Measurements from ENCODE around the gene SCMH1.

The SCMH1 gene

DNA sequence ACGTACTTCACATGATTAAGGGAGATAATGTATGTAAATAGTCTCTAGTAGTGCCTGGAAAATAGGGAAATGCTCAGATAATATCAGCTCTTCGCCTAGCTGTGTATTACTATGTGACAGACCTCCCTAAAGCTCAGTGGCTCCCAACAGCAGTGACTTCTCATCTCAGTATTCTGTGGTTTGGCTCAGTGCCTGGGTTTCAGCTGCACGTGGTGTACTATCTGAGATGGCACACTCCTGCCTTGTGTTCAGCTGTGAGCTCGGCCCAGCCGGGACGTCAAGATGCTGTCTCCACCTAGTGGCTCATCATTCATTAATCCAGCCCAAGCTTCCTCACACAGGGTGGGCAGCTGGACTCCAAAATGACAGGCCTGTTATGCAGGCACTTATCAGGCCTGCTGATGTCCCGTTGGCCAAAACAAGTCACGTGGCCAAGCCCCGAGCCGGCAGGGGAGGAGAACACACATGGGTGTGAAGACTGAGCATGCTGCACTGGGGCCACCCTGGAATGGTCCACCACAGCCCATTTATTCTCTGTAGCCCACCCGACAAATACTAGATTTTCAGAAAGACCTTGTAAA, 238.4 kb downstream of the SCMH1 start (continued):
- TF ChIP-seq, protein P1, sequence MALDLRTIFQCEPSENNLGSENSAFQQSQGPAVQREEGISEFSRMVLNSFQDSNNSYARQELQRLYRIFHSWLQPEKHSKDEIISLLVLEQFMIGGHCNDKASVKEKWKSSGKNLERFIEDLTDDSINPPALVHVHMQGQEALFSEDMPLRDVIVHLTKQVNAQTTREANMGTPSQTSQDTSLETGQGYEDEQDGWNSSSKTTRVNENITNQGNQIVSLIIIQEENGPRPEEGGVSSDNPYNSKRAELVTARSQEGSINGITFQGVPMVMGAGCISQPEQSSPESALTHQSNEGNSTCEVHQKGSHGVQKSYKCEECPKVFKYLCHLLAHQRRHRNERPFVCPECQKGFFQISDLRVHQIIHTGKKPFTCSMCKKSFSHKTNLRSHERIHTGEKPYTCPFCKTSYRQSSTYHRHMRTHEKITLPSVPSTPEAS (tag by site-specific recombination; IDR thresholded peaks at IDR 0.05): no peak
- TF ChIP-seq ZNF114 (tag by site-specific recombination; IDR thresholded peaks at IDR 0.05): no peak
- TF ChIP-seq ZNF473 (tag by site-specific recombination; IDR thresholded peaks at IDR 0.05): no peak
- TF ChIP-seq ZNF529 (tag by site-specific recombination; IDR thresholded peaks at IDR 0.05; ENCODE audit: insufficient replicate concordance): no peak
- no peak for TF ChIP-seq ZSCAN23 (tag by site-specific recombination; IDR thresholded peaks at IDR 0.05)
- TF ChIP-seq ZNF223 (tag by site-specific recombination; IDR thresholded peaks at IDR 0.05): no peak
- no peak for TF ChIP-seq ZNF785 (tag by site-specific recombination; IDR thresholded peaks at IDR 0.05)
- no peak for TF ChIP-seq ZNF768 (tag by site-specific recombination; IDR thresholded peaks at IDR 0.05)
- peak; percentile 30; the same call in 1 of the 2 replicates for TF ChIP-seq PRDM6 (tag by site-specific recombination; IDR thresholded peaks at IDR 0.05)
- TF ChIP-seq TRIM28 (IDR thresholded peaks at IDR 0.05; ENCODE audit: borderline replicate concordance, low read length): 0 out of 2 replicates have a peak, but pooled peaks have one; percentile 61
- TF ChIP-seq ZBTB7A (tag by site-specific recombination; IDR thresholded peaks at IDR 0.05; ENCODE audit: low read depth): no peak
- TF ChIP-seq ZNF302 (tag by site-specific recombination; IDR thresholded peaks at IDR 0.05; ENCODE audit: low read depth): no peak
- TF ChIP-seq ZNF514 (tag by site-specific recombination; IDR thresholded peaks at IDR 0.05): no peak
- TF ChIP-seq, protein P2, sequence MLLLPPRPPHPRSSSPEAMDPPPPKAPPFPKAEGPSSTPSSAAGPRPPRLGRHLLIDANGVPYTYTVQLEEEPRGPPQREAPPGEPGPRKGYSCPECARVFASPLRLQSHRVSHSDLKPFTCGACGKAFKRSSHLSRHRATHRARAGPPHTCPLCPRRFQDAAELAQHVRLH (tag by site-specific recombination; IDR thresholded peaks at IDR 0.05): no peak
- TF ChIP-seq ZNF843 (tag by site-specific recombination; IDR thresholded peaks at IDR 0.05): peak; percentile 61; the same call in 1 of the 2 replicates
- no peak for TF ChIP-seq ZNF214 (tag by site-specific recombination; IDR thresholded peaks at IDR 0.05; ENCODE audit: borderline replicate concordance)
- TF ChIP-seq BCL11B (tag by site-specific recombination; IDR thresholded peaks at IDR 0.05; ENCODE audit: low read depth): no peak
- TF ChIP-seq ZNF660 (tag by site-specific recombination; IDR thresholded peaks at IDR 0.05): peak; percentile 99
- peak; percentile 71; the same call in 1 of the 2 replicates for TF ChIP-seq ZEB2 (tag by site-specific recombination; IDR thresholded peaks at IDR 0.05)
- TF ChIP-seq ZBTB48 (tag by site-specific recombination; IDR thresholded peaks at IDR 0.05): peak; percentile 55; the same call in 1 of the 2 replicates
- no peak for TF ChIP-seq ZNF677 (tag by site-specific recombination; IDR thresholded peaks at IDR 0.05)
- peak; percentile 77 for TF ChIP-seq ZNF16 (tag by site-specific recombination; IDR thresholded peaks at IDR 0.05; ENCODE audit: low read depth)
- TF ChIP-seq ZNF701 (tag by site-specific recombination; IDR thresholded peaks at IDR 0.05): no peak
- peak; percentile 83 for TF ChIP-seq PRDM10 (tag by site-specific recombination; IDR thresholded peaks at IDR 0.05)
- TF ChIP-seq ZNF76 (tag by site-specific recombination; IDR thresholded peaks at IDR 0.05; ENCODE audit: borderline replicate concordance, low read depth): no peak; the same call in 1 of the 2 replicates
- no peak for TF ChIP-seq ZNF23 (tag by site-specific recombination; IDR thresholded peaks at IDR 0.05; ENCODE audit: borderline replicate concordance)
- no peak for TF ChIP-seq ZNF560 (tag by site-specific recombination; IDR thresholded peaks at IDR 0.05; ENCODE audit: borderline replicate concordance)
- no peak for TF ChIP-seq HOXA7 (CRISPR knock-in tag; IDR thresholded peaks at IDR 0.05; ENCODE audit: borderline replicate concordance)
